ENCODE measurements around the gene C12orf42.

The C12orf42 gene

DNA sequence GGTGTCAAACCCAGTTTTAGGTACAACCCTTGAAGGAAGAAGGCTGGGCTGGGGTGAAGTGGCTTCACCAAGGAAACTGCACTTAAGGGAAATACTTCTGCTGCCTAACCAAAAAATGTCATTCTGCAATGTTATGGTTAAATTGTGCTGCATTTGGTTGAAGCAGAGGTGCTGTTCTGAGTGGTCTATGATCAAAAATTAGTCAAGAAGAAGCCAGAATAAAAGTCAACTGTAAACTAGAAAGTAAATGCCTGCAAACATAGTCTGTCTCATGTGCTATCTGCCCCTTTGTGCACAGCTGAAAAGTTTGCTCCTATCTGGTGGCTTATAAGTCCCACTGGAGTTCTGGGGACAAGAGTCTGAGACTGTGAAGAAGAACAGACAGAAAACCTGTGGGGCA is 158.8 kb downstream of the C12orf42 start:
- no peak for DNase-seq (ENCODE audit: low read depth in 3 of 3)

GRCh38 chr12:103334466-103334865 is 161.3 kb downstream of the C12orf42 start:
- no peak for DNase-seq (ENCODE audit: low read depth in 3 of 3)

GRCh38 chr12:103333676-103334075 is 162.1 kb downstream of the C12orf42 start:
- no peak for DNase-seq (ENCODE audit: low read depth in 3 of 3)

DNA sequence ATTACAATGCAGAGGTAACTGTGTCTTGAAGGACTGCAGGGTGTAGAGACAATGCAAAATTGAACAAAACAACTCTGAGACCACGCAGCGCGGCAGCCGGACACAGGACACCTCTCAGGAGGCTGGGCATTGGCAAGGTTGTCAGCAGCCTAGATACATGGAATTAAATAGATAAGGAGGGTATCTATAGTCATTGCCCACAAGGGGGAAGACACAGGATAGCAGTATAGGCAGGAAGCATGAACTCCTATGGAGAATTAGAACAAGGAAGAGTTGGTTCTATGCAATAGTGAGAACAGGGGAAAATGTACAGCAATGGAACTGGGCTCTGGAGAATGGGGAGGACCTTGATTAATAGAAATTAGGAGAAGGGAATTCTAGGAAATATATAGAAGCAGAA is 164.1 kb downstream of the C12orf42 start:
- DNase-seq (ENCODE audit: low read depth in 3 of 3): no peak

DNA sequence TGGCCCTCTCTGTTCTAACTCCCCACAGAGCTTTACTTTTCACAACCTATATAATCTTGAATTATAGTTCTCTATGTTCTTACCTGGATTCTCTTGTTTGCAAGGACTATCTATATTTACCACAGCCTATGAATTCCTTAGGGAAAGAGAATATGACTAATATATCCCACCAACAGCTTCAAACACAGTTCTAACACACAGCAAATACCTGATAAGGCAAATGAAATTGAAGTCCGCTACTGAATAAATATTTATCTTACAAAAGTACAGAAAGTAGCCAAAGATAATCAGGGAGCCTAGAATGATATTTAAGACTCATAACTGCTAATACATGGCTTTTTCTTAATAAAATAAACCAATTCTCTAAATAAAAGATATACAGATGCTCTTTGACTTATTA is 165.1 kb downstream of the C12orf42 start:
- DNase-seq (ENCODE audit: low read depth in 3 of 3): no peak

DNA sequence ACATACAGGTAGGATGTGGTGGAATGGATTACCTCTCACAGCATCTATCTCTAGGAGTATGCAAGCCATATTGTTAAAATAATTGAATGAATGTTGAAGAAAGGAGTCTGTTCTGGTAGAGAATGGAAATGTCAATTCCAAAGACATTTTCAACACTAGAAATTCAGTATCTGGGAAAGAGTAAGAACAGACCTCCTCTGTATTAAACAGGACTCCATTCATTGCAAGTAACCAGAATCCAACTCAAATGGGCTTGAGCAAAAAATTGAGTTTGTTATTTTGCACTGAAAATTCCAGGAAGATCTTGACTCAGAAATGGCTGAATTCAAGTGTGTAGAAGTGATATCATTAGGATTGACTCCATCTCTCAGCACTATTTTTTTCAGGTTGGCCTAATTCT is 168.1 kb downstream of the C12orf42 start:
- DNase-seq (ENCODE audit: low read depth in 3 of 3): no peak

DNA sequence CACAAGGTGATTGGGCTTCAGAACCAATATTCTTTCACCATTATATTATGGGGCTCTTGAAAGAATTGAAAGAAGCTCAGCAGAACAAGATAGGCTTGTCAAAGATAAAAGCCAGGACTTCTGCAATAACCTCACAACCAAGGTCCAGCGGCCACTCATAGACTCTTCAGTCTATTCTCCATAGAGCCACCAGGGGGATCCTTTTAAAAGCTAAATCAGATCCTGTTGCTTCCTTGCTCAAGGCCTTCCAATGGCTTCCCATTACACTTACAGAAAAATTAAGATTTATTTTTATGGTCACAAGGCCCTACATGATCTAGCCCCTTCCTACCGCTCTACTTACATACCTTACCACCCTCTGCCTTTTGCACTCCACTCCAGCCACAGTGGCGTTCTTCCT is 169.6 kb downstream of the C12orf42 start:
- DNase-seq (ENCODE audit: low read depth in 3 of 3): no peak

DNA sequence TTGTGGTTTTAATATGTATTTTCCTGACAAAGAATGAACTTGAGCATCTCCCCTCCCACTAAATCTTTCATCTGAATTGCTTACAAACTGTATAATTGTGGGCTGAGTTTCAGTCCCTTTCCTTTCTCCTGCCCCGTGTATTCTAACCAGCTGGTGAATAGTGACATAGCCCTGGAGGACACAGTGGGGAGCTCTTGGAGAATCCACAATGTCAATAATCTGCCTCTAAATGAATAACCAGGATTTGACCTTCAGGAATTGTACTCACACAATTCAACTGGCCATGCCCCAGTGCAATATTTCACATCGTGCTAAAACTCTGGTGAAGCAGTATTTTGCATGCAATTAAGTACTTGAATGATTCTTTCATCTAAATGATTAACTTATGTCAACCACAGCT is 177.2 kb downstream of the C12orf42 start:
- no peak for DNase-seq (ENCODE audit: low read depth in 3 of 3)

DNA sequence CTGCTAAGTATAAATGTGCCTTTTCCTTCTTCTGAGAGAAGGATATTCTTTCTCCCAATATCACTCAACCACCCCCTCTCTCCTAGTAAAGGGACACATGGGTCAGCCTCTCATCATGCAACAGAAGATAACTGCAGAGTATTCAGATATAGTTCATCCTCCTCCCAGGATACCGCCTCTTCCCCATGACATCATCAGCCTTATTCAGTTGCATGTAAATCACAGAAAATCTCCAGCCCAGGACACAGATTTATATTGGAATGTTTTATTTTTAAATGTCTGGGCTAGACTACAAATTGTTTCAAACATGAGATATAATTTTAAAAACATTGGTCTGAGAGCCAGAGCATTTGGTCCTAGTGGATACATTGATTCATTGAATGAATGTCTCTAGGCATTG is 178.5 kb downstream of the C12orf42 start:
- no peak for DNase-seq (ENCODE audit: low read depth in 3 of 3)

GRCh38 chr12:103314786-103315185 is 181.0 kb downstream of the C12orf42 start:
- no peak for DNase-seq (ENCODE audit: low read depth in 3 of 3)

- no peak for DNase-seq (ENCODE audit: low read depth in 3 of 3)
Measured at GRCh38 chr12:103313894-103314293, 181.9 kb downstream of the C12orf42 start.

DNA sequence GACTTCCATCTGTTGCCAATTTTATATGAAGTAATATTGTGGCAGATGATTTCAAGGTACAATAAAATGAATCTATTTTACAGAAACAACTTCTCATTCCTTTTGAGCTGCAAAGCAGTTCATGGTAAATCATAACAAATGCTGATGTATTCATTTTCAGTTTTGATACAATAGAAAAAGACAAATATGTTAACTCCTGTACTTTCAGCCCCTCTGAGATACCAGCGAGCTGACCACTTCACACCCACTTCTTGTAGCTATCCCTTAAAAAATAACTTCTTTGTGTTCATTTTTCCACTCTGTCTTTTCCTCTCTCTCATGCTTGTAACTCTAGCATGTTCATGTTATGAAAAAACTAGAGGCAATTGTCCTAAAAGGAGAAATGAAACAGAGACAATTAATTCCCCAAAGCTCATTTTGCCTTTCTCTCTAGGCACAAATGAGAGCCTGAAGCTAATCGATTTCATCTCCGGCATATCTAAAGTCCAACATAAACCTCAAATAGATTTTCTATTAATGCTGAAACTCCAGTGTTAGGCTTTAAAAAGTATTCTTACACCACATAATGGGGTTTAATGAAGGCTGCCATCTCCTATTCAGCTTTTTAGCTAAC is 182.9 kb downstream of the C12orf42 start:
- no peak for DNase-seq (ENCODE audit: low read depth in 3 of 3)

DNA sequence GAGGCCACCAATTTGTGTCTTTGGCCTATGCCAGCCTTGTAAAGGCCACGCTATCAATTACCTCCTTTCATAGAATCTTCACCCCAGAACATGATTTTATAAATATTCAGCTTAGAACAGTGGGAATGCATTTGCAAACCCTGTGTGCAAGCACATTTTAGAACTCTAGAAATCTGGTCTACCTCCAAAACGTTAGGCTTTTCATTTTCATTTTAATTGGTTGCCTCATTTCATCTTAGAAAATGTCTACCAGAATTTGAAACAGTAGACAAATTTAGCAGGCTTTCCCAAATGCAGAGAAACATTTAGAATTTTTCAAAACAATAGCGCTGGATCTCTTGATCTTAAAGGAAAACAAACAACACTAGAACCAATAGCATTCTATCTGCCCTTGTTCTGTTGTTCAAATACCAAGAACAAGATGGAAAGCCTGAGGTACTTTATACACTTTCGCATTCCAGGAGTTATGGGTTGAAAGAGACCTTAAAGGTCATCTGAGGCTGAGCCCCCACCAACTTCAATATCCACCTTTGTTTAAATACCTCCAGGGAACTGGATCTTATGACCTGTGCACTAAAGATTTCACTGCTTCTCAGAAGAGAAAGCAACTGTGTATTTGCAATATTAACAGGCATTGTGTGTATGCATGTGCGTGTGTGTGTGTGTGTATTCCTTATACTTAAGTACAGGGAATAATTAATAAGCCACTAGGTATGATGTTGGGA is 185.1 kb downstream of the C12orf42 start:
- no peak for DNase-seq (ENCODE audit: low read depth in 3 of 3)

DNA sequence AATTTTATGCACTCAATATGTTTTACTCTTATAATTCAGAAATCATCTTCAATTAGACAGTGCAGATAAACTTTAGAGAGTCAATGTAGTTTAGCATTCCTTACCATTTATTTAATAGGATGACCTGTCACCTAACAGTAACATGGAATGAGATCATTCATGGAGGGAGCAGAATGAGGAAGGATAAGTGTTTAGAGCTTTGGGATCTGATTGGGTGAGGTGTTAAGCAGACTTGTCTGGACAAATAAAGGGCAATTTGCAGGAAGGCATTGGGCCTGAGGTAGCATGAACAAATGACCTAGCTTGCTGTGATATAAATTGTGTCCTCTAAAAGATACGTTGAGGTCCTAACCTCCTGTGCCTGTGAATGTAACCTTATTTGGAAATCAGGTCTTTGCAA is 187.4 kb downstream of the C12orf42 start:
- no peak for DNase-seq (ENCODE audit: low read depth in 3 of 3)

DNA sequence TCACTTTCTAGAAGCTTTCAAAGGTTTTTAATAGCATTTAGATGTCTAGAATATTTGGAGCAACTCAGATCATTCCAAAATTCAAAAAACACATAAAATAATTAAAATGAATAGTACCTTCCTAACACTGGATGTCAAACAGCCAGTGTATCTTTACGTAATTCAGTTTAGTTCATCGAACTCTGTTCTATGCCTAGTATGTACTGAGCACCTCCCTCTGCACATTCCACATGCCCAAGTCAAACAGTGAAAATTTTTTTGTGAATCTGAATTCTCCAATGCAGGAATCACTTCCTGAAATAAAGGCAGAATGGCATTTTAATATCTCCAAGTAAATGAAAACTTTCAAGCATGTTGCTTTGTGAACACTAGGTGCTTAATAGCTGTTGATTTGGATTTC is 192.3 kb downstream of the C12orf42 start:
- DNase-seq (ENCODE audit: low read depth in 3 of 3): no peak

DNA sequence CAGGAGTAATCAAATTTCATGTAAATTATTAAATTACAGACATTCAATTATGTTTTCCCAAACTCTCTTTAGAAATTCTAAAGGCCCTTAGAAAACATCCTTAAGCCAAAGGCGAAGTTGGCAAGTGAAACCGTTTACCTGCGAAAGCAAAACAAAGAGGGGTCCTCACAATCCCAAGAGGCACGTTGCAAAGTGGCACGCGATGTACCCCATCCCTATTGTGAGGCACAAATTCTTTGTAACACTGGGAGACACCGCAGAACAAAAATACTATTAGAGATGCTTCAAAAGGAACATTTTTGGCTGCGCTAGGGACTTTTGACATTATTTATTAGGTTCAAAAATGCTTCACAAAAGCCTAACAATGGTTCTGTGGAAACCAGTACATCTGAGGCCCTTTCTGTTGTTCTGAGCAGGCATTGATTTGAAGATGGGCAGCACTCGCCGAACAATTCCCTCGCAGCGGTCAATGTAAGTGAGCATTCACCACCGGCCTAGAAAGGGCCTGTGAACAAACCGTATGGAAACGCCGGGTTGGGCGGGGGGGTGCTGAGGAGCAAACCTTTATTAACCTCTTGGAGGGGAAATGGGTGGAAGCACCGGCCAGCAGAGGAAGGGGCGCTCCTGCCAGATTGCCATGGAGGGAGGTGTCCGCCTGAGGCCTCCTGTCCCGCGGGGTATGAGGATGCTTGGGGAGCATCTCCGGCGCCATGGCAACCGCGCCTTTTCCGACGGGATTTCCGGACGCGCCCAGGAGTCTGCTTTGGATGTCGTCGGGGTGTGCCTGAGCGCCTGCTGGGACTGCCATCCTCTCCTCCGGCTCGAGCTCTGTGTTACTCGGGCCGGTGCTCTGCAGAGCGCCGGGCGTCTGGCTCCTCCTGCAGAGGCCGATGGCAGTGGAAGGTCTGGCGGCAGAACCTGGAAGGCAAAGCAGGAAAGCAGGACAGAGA is 193.9 kb downstream of the C12orf42 start:
- no peak for DNase-seq (ENCODE audit: low read depth in 3 of 3)

DNA sequence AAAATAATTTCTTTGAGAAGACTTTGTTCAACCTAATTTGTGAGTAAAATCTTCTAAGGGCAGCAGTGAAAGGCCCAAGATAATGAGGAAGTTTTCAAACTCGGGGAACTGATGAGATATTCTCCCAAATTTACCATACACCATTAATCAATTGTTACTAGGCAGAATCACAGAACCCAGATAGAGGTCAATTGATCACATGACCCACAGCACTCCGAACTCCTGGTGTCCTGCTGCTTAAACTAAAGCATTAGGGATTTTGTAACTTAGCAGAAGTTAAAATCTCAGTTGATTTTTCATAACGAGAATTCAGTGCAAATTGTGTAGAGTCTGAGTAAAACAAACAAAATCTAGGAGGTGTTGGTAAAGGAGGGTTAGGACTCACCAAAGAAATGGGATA is 207.8 kb downstream of the C12orf42 start:
- no peak for DNase-seq (ENCODE audit: low read depth in 3 of 3)

DNA sequence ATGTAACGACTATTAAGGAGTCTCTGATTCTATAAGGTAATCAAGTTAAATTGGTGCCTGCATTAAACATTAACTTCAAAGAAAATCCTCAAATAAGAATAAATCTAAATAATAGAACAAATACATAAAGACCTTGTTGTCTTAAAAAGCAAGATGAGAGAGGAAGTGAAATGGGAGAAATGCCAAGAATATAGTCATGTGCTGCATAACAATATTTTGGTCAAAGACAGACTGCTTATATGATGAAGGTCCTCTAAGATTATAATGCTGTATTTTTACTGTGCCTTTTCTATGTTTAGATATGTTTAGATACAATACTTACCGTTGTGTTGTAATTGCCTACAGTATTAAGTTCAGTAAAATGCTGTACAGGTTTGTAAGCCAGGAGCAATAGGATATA is 213.6 kb downstream of the C12orf42 start:
- DNase-seq (ENCODE audit: low read depth in 3 of 3): no peak

DNA sequence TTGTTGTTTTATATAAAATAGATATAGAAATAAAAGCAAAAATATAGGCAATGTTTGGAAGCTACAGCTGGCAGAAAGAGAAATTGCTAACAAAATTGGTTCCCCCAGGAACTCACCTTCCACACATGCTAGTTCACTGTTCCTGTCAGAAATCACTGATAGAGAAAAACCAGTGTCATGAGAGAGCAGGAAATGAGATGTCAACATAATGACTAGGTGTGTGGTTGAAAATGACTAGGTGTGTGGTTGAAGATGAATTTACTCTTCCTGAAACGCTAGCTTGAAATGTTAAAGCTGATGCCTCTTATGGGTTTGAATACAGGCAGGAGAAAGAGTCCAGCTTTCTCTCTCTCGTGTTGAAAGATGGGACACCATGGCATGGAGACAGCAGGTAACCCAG is 216.3 kb downstream of the C12orf42 start:
- no peak for DNase-seq (ENCODE audit: low read depth in 3 of 3)

- no peak for DNase-seq (ENCODE audit: low read depth in 3 of 3)
Measured at GRCh38 chr12:103278329-103278728, 217.4 kb downstream of the C12orf42 start.

GRCh38 chr12:103273645-103274044 is 222.1 kb downstream of the C12orf42 start:
- no peak for DNase-seq (ENCODE audit: low read depth in 3 of 3)

GRCh38 chr12:103272949-103273348 is 222.8 kb downstream of the C12orf42 start:
- DNase-seq (ENCODE audit: low read depth in 3 of 3): no peak

GRCh38 chr12:103269946-103270345 is 225.8 kb downstream of the C12orf42 start:
- no peak for DNase-seq (ENCODE audit: low read depth in 3 of 3)
